ENCODE data around the gene C11orf91.
A peak's percentile ranks its signal among the peaks of the same experiment; 100 is the strongest.

C11orf91 gene

DNA sequence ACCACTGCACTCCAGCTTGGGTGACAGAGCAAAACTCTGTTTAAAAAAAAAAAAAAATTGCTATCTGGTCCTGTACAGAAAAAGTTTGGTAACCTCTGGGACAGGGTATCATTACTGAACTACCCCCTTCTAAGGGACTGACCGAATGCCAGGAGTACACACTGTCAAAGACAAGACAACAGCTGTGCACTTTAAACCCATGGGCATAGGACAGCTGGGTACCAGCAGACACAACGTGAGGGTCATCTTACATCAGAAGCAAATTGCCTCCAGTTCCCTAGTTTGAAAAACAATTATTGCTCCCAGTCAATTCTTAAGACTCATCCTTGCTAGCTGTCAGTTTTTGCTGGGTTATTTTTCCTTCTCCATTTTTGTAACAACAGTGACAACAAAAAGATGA is 17.8 kb upstream of the C11orf91 start:
- H3K9me3 Mint-ChIP-seq = no peaks in the 10 kb centered on the region
- H3K36me3 Mint-ChIP-seq (ENCODE audit: low read depth) = peaks cover 53% of the 10 kb centered on the region
- H3K4me1 Mint-ChIP-seq = peaks cover 52% of the 10 kb centered on the region
- no peaks in the 10 kb centered on the region for H3K27me3 Mint-ChIP-seq (ENCODE audit: low read depth)
- no peak overlapping the region for H3K4me3 Mint-ChIP-seq
- TF ChIP-seq, protein P1, sequence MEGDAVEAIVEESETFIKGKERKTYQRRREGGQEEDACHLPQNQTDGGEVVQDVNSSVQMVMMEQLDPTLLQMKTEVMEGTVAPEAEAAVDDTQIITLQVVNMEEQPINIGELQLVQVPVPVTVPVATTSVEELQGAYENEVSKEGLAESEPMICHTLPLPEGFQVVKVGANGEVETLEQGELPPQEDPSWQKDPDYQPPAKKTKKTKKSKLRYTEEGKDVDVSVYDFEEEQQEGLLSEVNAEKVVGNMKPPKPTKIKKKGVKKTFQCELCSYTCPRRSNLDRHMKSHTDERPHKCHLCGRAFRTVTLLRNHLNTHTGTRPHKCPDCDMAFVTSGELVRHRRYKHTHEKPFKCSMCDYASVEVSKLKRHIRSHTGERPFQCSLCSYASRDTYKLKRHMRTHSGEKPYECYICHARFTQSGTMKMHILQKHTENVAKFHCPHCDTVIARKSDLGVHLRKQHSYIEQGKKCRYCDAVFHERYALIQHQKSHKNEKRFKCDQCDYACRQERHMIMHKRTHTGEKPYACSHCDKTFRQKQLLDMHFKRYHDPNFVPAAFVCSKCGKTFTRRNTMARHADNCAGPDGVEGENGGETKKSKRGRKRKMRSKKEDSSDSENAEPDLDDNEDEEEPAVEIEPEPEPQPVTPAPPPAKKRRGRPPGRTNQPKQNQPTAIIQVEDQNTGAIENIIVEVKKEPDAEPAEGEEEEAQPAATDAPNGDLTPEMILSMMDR (IDR thresholded peaks at IDR 0.05; ENCODE audit: unreplicated experiment in 3 of 3) = no peak
- H3K27ac Mint-ChIP-seq = peak overlapping the region in 2 of 3 experiments; percentile 51

DNA sequence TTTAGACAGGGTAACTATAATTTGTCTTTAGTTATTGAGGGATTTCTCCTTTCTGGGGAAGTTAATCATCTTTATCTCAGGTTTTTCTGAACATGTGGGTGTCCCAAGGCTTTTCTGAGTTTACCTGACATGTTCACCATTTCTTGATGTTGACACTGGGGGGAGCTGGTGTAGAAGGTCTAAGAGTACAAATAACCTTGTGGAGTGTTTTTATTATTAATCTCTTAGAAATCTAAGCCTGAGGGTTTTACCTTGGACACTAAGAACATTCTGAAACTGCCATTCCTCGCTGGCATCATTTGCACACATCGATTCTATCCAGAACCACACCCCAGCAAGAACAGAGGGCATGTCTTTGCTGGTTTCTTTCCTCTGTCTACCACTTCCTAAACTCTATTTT is 15.6 kb upstream of the C11orf91 start:
- Mint-ChIP-seq H3K27ac (no peak overlapping the region), H3K9me3 (no peaks in the 10 kb centered on the region), H3K27me3 (ENCODE audit: low read depth) (no peaks in the 10 kb centered on the region), H3K36me3 (ENCODE audit: low read depth) (peaks cover 50% of the 10 kb centered on the region), H3K4me3 (no peak overlapping the region), H3K4me1 (peaks cover 30% of the 10 kb centered on the region)
- TF ChIP-seq, protein P1 (IDR thresholded peaks at IDR 0.05; ENCODE audit: unreplicated experiment in 3 of 3) = peak; percentile 13 to 25 (median 16)

DNA sequence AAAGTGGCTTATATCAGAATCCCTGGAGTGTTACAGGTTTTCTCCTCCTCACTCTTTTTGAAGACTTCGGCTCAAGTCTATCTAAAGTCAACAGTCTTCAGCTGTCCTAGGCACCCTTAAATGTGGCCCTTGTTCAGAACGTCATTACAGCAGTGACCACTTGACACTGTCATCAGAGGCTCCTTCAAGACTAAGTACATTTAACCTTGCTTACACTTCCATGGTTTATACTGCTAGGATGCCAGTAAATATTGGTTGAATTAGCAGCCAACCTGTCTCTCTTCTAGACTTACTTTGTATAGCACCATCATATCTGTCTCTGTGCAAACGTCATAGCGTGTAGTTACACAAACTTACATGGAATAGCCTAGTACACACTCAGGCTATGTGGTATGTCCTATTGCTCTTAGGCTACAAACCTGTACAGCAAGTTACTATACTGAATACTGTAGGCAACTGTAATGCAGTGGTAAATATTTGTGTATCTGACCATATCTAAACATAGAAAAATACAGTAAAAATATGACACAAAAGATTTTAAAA is 13.3 kb upstream of the C11orf91 start:
- H3K36me3 Mint-ChIP-seq (ENCODE audit: low read depth) = peaks cover 48% of the 10 kb centered on the region
- peak overlapping the region in 1 of 3 experiments; percentile 72 for H3K27ac Mint-ChIP-seq
- H3K9me3 Mint-ChIP-seq = no peaks in the 10 kb centered on the region
- no peak overlapping the region for H3K4me3 Mint-ChIP-seq
- TF ChIP-seq, protein P1 (IDR thresholded peaks at IDR 0.05; ENCODE audit: unreplicated experiment in 3 of 3) = no peak
- H3K4me1 Mint-ChIP-seq = peaks cover 26% of the 10 kb centered on the region
- H3K27me3 Mint-ChIP-seq (ENCODE audit: low read depth) = no peaks in the 10 kb centered on the region

DNA sequence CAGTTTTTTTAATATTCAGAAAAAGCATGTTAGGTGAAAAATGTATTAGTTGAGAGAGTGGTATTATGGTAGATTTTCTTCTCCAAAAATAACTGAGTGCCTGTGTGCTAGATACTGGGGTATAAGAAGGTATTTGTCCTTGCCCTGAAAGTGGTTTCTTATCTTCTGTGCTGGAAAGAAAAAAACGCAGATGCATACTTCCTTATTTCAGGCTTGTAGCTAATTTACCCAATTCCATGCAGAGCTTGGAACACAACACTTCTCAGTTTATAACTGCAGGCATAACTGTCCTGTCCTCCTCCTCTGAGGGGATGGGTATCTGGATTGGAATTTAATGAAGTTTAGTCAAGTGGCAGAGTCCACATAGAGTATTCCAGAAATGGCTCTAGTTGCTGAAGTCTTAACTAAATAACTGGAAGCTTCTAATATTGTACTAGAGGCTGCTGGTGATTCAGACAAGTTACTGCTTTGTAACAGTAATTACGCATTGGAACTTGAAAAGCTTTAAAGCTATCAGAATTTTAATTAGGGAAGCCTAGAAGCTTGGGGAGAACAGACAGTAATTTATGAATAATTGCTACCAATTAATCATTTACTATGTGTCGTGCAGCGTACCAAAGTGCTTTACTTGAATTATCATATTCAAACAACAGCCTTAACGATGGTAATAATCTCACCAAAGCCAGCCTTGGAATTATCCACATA is 12.7 kb upstream of the C11orf91 start:
- no peaks in the 10 kb centered on the region for H3K27me3 Mint-ChIP-seq (ENCODE audit: low read depth)
- H3K4me1 Mint-ChIP-seq = peaks cover 25% of the 10 kb centered on the region
- H3K9me3 Mint-ChIP-seq = no peaks in the 10 kb centered on the region
- H3K36me3 Mint-ChIP-seq (ENCODE audit: low read depth) = peaks cover 46% of the 10 kb centered on the region
- TF ChIP-seq, protein P1 (IDR thresholded peaks at IDR 0.05; ENCODE audit: unreplicated experiment in 3 of 3) = no peak
- H3K4me3 Mint-ChIP-seq = no peak overlapping the region
- peak overlapping the region in 2 of 3 experiments; percentile 35 to 72 for H3K27ac Mint-ChIP-seq

DNA sequence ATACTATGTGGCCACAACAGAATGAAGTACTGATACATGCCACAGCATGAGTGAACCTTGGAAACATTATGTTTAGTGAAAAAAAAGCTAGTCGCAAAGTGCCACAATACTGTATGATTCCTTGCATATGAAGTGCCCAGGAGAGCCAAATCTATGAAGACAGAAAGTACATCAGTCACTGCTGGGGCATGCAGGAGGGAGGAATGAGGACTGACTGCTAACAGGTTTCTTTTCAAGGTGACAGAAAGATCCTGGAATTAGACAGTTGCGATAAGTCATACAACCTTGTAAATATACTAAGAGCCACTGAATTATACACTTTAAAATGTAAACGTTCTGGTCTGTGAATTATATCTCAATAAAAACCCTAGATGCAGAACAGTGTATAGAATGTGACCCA is 11.8 kb upstream of the C11orf91 start:
- H3K4me3 Mint-ChIP-seq = no peak overlapping the region
- peak overlapping the region in 1 of 3 experiments; percentile 3 for H3K27ac Mint-ChIP-seq
- peaks cover 21% of the 10 kb centered on the region for H3K4me1 Mint-ChIP-seq
- H3K27me3 Mint-ChIP-seq (ENCODE audit: low read depth) = no peaks in the 10 kb centered on the region
- peaks cover 43% of the 10 kb centered on the region for H3K36me3 Mint-ChIP-seq (ENCODE audit: low read depth)
- TF ChIP-seq, protein P1 (IDR thresholded peaks at IDR 0.05; ENCODE audit: unreplicated experiment in 3 of 3) = no peak
- no peaks in the 10 kb centered on the region for H3K9me3 Mint-ChIP-seq

DNA sequence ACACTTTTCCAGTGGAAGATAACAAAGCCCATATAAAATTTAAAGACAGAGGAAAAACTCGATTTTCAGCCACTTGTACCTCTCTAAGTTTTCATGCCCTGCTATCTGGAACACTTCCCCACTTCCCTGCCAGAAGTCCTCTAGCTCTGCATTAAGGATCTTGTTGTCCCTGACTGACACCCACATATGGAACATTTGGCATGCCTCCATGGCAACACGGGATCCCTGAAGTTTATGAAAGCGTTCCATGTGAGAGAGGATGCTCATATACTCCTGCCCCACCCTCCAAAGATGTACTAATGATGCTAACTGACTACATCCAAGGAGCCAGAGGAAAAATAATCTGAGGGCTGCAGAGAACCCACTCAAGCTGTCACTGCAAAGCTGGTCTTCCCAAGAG is 8.8 kb upstream of the C11orf91 start:
- TF ChIP-seq, protein P1 (IDR thresholded peaks at IDR 0.05; ENCODE audit: unreplicated experiment in 3 of 3) = no peak
- H3K27me3 Mint-ChIP-seq (ENCODE audit: low read depth) = no peaks in the 10 kb centered on the region
- H3K27ac Mint-ChIP-seq = peak overlapping the region in 1 of 3 experiments; percentile 48
- no peak overlapping the region for H3K4me3 Mint-ChIP-seq
- H3K4me1 Mint-ChIP-seq = peaks cover 17% of the 10 kb centered on the region
- H3K36me3 Mint-ChIP-seq (ENCODE audit: low read depth) = peaks cover 38% of the 10 kb centered on the region
- H3K9me3 Mint-ChIP-seq = no peaks in the 10 kb centered on the region
